KMS-11 (cell line): ENCODE measurements around the gene CNTNAP5.

Source experiments
- H2AFZ ChIP-seq: fragments of 200-600 bp; sonication (generic); 2 replicates; pipeline ENCODE4 v1.6.1; 2016; ENCODE audit warnings: antibody characterized with exemption, mixed run types, low read depth
- H3K27ac ChIP-seq: fragments of 200-600 bp; sonication (generic); 2 replicates; pipeline ENCODE4 v1.6.1; 2016; ENCODE audit warnings: mild to moderate bottlenecking, mixed run types
- H3K27me3 ChIP-seq: fragments of 200-600 bp; sonication (generic); 2 replicates; pipeline ENCODE4 v1.6.1; 2017; ENCODE audit warnings: mild to moderate bottlenecking, low read depth, mixed run types, moderate library complexity; ENCODE audit not compliant: insufficient read depth
- H3K36me3 ChIP-seq: fragments of 200-600 bp; sonication (generic); 2 replicates; pipeline ENCODE4 v1.6.1; 2017; ENCODE audit warnings: mild to moderate bottlenecking, mixed run types; ENCODE audit not compliant: insufficient read depth
- H3K4me1 ChIP-seq: fragments of 200-600 bp; sonication (generic); 2 replicates; pipeline ENCODE4 v1.6.1; 2016; ENCODE audit warnings: mild to moderate bottlenecking, low read depth, mixed run types; ENCODE audit not compliant: poor library complexity, severe bottlenecking
- H3K4me2 ChIP-seq: fragments of 200-600 bp; sonication (generic); 2 replicates; pipeline ENCODE4 v1.7.0; 2016; ENCODE audit warnings: mild to moderate bottlenecking, mixed run types
- H3K4me3 ChIP-seq: fragments of 200-600 bp; sonication (generic); IDR thresholded peaks from 2 replicates; pipeline ENCODE4 v1.6.1; 2017; ENCODE audit warnings: low read depth, low read length, mixed read lengths; ENCODE audit not compliant: insufficient read depth
- H3K79me2 ChIP-seq: fragments of 200-600 bp; sonication (generic); 2 replicates; pipeline ENCODE4 v1.6.1; 2016; ENCODE audit warnings: low read depth, mixed run types; ENCODE audit not compliant: insufficient read depth
- H3K9ac ChIP-seq: fragments of 200-600 bp; sonication (generic); 2 replicates; pipeline ENCODE4 v1.6.1; 2016; ENCODE audit warnings: mild to moderate bottlenecking, mixed run types
- H4K20me1 ChIP-seq: fragments of 200-600 bp; sonication (generic); 2 replicates; pipeline ENCODE4 v1.6.1; 2016; ENCODE audit warnings: mild to moderate bottlenecking, mixed run types; ENCODE audit not compliant: insufficient read depth
- CTCF ChIP-seq: fragments of 200-600 bp; sonication (generic); conservative IDR thresholded peaks from 2 replicates; pipeline ENCODE4 v1.6.1; 2017; ENCODE audit warnings: low read depth, mild to moderate bottlenecking, antibody characterized with exemption, low read length, moderate library complexity, mixed read lengths

Gene CNTNAP5

GRCh38 chr2:124835331-124835730 is 810.2 kb downstream of the CNTNAP5 start:
- no peaks in the 10 kb centered on the region for H3K36me3 ChIP-seq
- H2AFZ ChIP-seq = no peak overlapping the region
- no peak overlapping the region for H3K9ac ChIP-seq
- no peaks in the 10 kb centered on the region for H3K79me2 ChIP-seq
- no peak for TF ChIP-seq CTCF
- no peaks in the 10 kb centered on the region for H3K4me1 ChIP-seq
- no peak overlapping the region for H3K27ac ChIP-seq
- H3K4me2 ChIP-seq = no peak overlapping the region
- no peaks in the 10 kb centered on the region for H3K27me3 ChIP-seq
- no peaks in the 10 kb centered on the region for H4K20me1 ChIP-seq
- H3K4me3 ChIP-seq = no peak overlapping the region

- no peak overlapping the region for H3K4me2 ChIP-seq
- no peak overlapping the region for H3K27ac ChIP-seq
- no peaks in the 10 kb centered on the region for H3K36me3 ChIP-seq
- H3K79me2 ChIP-seq = no peaks in the 10 kb centered on the region
- TF ChIP-seq CTCF = no peak
- no peak overlapping the region for H3K4me3 ChIP-seq
- H3K9ac ChIP-seq = no peak overlapping the region
- H3K27me3 ChIP-seq = no peaks in the 10 kb centered on the region
- no peaks in the 10 kb centered on the region for H4K20me1 ChIP-seq
- no peak overlapping the region for H2AFZ ChIP-seq
- no peaks in the 10 kb centered on the region for H3K4me1 ChIP-seq
Observed at GRCh38 chr2:124836416-124836815, 811.3 kb downstream of the CNTNAP5 start.

GRCh38 chr2:124837496-124837895 is 812.4 kb downstream of the CNTNAP5 start:
- H3K4me2 ChIP-seq = no peak overlapping the region
- no peaks in the 10 kb centered on the region for H4K20me1 ChIP-seq
- TF ChIP-seq CTCF = no peak
- no peaks in the 10 kb centered on the region for H3K79me2 ChIP-seq
- no peaks in the 10 kb centered on the region for H3K4me1 ChIP-seq
- H3K27ac ChIP-seq = no peak overlapping the region
- no peak overlapping the region for H2AFZ ChIP-seq
- H3K27me3 ChIP-seq = no peaks in the 10 kb centered on the region
- H3K9ac ChIP-seq = no peak overlapping the region
- no peaks in the 10 kb centered on the region for H3K36me3 ChIP-seq
- no peak overlapping the region for H3K4me3 ChIP-seq

- no peak overlapping the region for H3K9ac ChIP-seq
- no peaks in the 10 kb centered on the region for H3K4me1 ChIP-seq
- no peaks in the 10 kb centered on the region for H4K20me1 ChIP-seq
- TF ChIP-seq CTCF = no peak
- H3K27me3 ChIP-seq = no peaks in the 10 kb centered on the region
- no peak overlapping the region for H3K27ac ChIP-seq
- no peaks in the 10 kb centered on the region for H3K79me2 ChIP-seq
- no peak overlapping the region for H3K4me3 ChIP-seq
- no peaks in the 10 kb centered on the region for H3K36me3 ChIP-seq
- H3K4me2 ChIP-seq = no peak overlapping the region
- no peak overlapping the region for H2AFZ ChIP-seq
Observed at GRCh38 chr2:124838406-124838805, 813.3 kb downstream of the CNTNAP5 start.
